Prostate gland (tissue), 2 donors: ENCODE data around the gene AGER. TPM values are rescaled to one million over a fixed set of nuclear protein-coding genes. Genes with fewer than 3 reads are reported as not detected.

Source experiments
- DNase-seq: peaks from one replicate; pipeline ENCODE4 v3.0.0-alpha.2; 2019; ENCODE audit warnings: low spot score
- H3K27ac ChIP-seq, 2 donors: fragments of 200-600 bp; sonication (generic); 2 replicates each; pipeline ENCODE4 v1.5.1; 2017 to 2019
- H3K27me3 ChIP-seq: fragments of 200-600 bp; sonication (generic); replicated peaks from 2 replicates; pipeline ENCODE4 v1.5.1; 2019; ENCODE audit not compliant: insufficient read depth
- H3K36me3 ChIP-seq, 2 donors: fragments of 200-600 bp; sonication (generic); 1 replicate in 1 of 2; 2 replicates in 1 of 2; pipeline versions ENCODE4 v1.5.1 to v1.8.1; 2017 to 2019
- H3K4me1 ChIP-seq: fragments of 200-600 bp; sonication (generic); replicated peaks from 2 replicates; pipeline ENCODE4 v1.5.1; 2019
- H3K4me3 ChIP-seq, 2 donors: fragments of 200-600 bp; sonication (generic); 2 replicates each; pipeline ENCODE4 v1.5.1; 2017 to 2019
- H3K9me3 ChIP-seq: fragments of 200-600 bp; sonication (generic); 2 replicates; pipeline ENCODE4 v1.5.1; 2017
- POLR2A ChIP-seq: fragments of 450-650 bp; IDR thresholded peaks from one replicate; pipeline ENCODE4 v1.6.1; 2016; ENCODE audit warnings: antibody characterized with exemption, mild to moderate bottlenecking
- POLR2AphosphoS5 ChIP-seq: sonication (generic); formaldehyde crosslinking; IDR thresholded peaks from one replicate; pipeline ENCODE4 v1.6.1; 2017; ENCODE audit warnings: antibody characterized with exemption
- WGBS: methylation state at CpG from one replicate; pipeline ENCODE4 v1.1.5; 2018; 5-methylcytosine and 5-hydroxymethylcytosine counted together
- intact Hi-C: fragments of 100-400 bp; cut with DNase I; formaldehyde crosslinking; loops from one replicate; pipeline ENCODE4 v1.14.2; 2022
- total RNA-seq, 2 donors: library from RNA; depleted of rRNA; stranded (reverse); fragments of >200 nt; gene quantifications; one replicate each; pipeline ENCODE4 v1.1.0, GENCODE V29; 2016
- TF ChIP-seq, protein P1 (sequence below), 4 experiments: fragments of 200-600 bp in 2 of 4; fragments of 450-650 bp in 2 of 4; sonication (generic) in 2 of 4; IDR thresholded peaks; 1 replicate in 3 of 4; 2 replicates in 1 of 4; pipeline ENCODE4 v1.5.1; 2016 to 2019; ENCODE audit warnings: antibody characterized with exemption in 4 of 4, mild to moderate bottlenecking in 2 of 4, moderate library complexity in 2 of 4

The AGER gene
- total RNA-seq, 2 donors from 2014 or later = 3.3 to 3.8 TPM

DNA sequence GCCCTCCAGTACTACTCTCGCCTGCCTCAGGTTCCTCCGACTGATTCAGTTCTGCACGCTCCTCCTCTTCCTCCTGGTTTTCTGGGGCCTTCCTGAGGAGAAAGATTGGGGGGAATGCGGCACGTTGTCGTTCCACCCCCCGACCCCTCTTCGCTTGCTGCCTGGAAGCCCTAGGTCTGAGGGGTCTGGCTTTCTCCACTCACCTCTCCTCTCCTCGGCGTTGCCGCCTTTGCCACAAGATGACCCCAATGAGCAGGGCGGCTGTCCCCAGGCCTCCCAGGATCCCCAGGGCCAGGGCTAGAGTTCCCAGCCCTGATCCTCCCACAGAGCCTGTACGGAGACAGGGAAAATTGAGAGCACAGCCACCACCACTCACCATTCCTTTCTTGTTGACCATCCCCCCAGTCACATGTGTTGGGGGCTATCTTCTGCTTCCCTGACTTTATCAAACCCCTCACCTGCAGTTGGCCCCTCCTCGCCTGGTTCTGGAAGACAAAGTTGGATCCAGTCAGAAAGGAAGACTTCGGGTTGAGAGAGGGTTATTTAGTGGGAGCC is 2.8 kb downstream of the AGER start:
- H3K9me3 ChIP-seq = no peaks in the 10 kb centered on the region
- no peaks in the 10 kb centered on the region for H3K4me1 ChIP-seq
- 91% methylated on average over 15 of the region's 15 CpGs for WGBS
- intact Hi-C loops = no loop called here
- H3K4me3 ChIP-seq = no peak overlapping the region
- H3K36me3 ChIP-seq = peaks cover 0 to 5% of the 10 kb centered on the region in 2 donors
- no peaks in the 10 kb centered on the region for H3K27me3 ChIP-seq
- DNase-seq = no peak
- TF ChIP-seq, protein P1, sequence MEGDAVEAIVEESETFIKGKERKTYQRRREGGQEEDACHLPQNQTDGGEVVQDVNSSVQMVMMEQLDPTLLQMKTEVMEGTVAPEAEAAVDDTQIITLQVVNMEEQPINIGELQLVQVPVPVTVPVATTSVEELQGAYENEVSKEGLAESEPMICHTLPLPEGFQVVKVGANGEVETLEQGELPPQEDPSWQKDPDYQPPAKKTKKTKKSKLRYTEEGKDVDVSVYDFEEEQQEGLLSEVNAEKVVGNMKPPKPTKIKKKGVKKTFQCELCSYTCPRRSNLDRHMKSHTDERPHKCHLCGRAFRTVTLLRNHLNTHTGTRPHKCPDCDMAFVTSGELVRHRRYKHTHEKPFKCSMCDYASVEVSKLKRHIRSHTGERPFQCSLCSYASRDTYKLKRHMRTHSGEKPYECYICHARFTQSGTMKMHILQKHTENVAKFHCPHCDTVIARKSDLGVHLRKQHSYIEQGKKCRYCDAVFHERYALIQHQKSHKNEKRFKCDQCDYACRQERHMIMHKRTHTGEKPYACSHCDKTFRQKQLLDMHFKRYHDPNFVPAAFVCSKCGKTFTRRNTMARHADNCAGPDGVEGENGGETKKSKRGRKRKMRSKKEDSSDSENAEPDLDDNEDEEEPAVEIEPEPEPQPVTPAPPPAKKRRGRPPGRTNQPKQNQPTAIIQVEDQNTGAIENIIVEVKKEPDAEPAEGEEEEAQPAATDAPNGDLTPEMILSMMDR (IDR thresholded peaks at IDR 0.05) = no peak
- TF ChIP-seq POLR2AphosphoS5 = no peak
- TF ChIP-seq POLR2A = no peak
- H3K27ac ChIP-seq = no peak overlapping the region

- WGBS = 73% methylated on average over 10 of the region's 10 CpGs
- Histone ChIP-seq H3K9me3 (no peaks in the 10 kb centered on the region), H3K27me3 (no peaks in the 10 kb centered on the region), H3K27ac (no peak overlapping the region), H3K4me3 (no peak overlapping the region), H3K4me1 (no peaks in the 10 kb centered on the region), H3K36me3 (peaks cover 0 to 5% of the 10 kb centered on the region in 2 donors)
- intact Hi-C loops = loop anchor here (5.0 kb wide), 1 partner anchor 283 kb away; the partner anchor contains the start of gene EHMT2
- no peak for DNase-seq
- TF ChIP-seq POLR2A (no peak), POLR2AphosphoS5 (no peak)
- TF ChIP-seq, protein P1 (IDR thresholded peaks at IDR 0.05) = no peak
Observed at GRCh38 chr6:32179766-32180405, 4.2 kb downstream of the AGER start.

DNA sequence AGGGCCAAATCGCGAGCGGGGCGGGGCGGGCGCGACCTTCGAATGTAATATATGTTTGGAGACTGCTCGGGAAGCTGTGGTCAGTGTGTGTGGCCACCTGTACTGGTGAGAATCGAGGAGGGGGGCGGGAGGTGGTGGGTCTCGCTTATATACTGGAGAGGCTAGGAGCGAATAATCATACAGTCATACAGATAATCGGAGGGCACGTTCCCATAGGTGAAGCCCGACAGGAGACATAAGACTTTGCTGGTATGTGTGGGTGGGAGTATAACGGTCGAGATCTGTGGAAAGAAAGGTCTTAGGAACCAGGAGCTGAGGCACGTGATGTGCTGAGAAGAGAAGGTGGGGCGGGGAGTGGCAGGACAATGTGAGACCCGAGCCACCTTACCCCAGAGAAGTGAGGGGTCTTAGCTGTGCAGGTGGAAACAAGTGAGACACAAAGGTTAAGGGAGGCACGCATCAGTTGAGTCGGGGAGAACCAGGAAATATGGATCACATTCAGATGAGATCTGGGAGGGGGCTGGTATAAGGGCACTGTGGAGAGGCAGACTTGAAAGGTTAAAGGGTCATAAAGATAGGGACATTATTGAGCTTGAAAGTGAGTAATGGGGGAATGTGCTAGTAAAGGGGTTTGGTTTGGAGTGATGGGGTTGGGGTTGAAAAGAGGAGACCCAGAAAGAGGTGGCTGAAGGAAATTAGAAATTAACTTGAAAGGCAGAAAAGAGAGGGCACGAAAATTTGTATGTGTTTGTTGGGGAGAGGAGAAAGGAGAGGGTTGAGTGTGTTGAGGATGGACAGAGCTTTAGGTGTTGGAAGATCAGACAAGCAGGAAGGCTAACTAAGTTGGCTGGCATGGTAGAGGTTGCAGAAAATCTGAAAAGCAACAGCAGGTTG is 5.3 kb downstream of the AGER start:
- no peaks in the 10 kb centered on the region for H3K9me3 ChIP-seq
- no peak for TF ChIP-seq POLR2AphosphoS5
- TF ChIP-seq, protein P1 (IDR thresholded peaks at IDR 0.05) = no peak
- no peak for TF ChIP-seq POLR2A
- DNase-seq = no peak
- peak overlapping the region; percentile 50 to 59 for H3K4me3 ChIP-seq
- H3K36me3 ChIP-seq = peaks cover 0 to 5% of the 10 kb centered on the region in 2 donors
- intact Hi-C loops = loop anchor here (5.0 kb wide), 1 partner anchor 281 kb away; the partner anchor contains the start of gene EHMT2
- no peaks in the 10 kb centered on the region for H3K4me1 ChIP-seq
- 2% methylated on average over 24 of the region's 24 CpGs for WGBS
- H3K27ac ChIP-seq = peak overlapping the region; percentile 93
- H3K27me3 ChIP-seq = no peaks in the 10 kb centered on the region

DNA sequence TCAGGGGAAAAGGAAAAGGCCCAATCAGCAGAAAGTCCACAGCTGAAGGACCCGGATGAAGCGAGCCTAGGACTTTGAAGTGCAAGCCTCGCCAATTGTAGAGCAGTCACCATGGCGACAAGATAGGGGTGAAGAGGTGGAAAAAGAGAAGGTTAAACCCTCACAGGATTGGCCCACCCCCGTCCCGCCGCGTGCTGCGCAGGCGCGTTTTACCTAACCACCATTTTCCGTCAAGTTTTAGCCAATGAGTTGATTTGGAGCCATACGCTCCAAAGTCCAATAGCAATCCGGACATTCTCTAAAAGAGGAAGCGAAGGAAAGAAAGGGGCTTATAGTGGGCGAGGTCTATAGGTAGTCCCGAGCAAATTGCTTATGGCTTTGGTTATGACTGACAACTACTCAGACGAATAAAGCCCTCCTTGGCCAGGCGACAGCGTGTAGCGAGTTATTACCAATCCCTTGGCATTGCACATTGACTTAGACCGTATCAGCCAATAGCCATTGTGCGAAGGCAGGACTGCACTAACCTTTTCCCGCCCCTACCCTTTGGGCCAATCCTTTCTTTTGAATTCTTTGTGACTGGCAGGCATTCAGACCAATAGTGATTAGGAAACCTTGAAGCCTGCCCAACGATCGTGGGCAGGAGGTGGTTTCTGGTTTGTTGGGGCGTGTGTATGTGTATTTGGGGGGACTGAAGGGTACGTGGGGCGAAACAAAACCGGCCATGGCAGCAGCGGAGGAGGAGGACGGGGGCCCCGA is 6.1 kb downstream of the AGER start, which contains the start of gene RNF5:
RNF5 (plus strand) TSS at position 618 of the 759 bp plus-strand sequence; CDS start at position 725, 107 bp downstream.
- Histone ChIP-seq H3K36me3 (peaks cover 0 to 5% of the 10 kb centered on the region in 2 donors), H3K4me3 (peak within 1 kb of the TSS; percentile 50 to 59), H3K9me3 (no peaks in the 10 kb centered on the region), H3K27ac (peak within 1 kb of the TSS; percentile 93), H3K4me1 (no peaks in the 10 kb centered on the region), H3K27me3 (no peaks in the 10 kb centered on the region)
- WGBS = under 1% methylated on average over 33 of the region's 33 CpGs
- peak; percentile 99 for DNase-seq
- intact Hi-C loops = loop anchor here (5.0 kb wide), 1 partner anchor 281 kb away; the partner anchor contains the start of gene EHMT2
- no peak for TF ChIP-seq POLR2A
- TF ChIP-seq POLR2AphosphoS5 = peak; percentile 97
